ENCODE results near the gene CHAF1A. TPM values are rescaled to one million over a fixed set of nuclear protein-coding genes. Genes with fewer than 3 reads are reported as not detected.

CHAF1A gene
- polyA plus RNA-seq, 1 donor from 2014 or later: 9.4 TPM

- H3K27ac ChIP-seq (ENCODE audit: low read length): no peak overlapping the region
- no peaks in the 10 kb centered on the region for H3K36me3 ChIP-seq (ENCODE audit: insufficient read depth, low read length)
- no peaks in the 10 kb centered on the region for H3K9me2 ChIP-seq (ENCODE audit: insufficient read depth, low read length)
- no peaks in the 10 kb centered on the region for H3K9me3 ChIP-seq (ENCODE audit: low read length)
- TF ChIP-seq POLR2AphosphoS5 (IDR thresholded peaks at IDR 0.05) (no peak), CTCF (IDR thresholded peaks at IDR 0.05; ENCODE audit: poor library complexity, severe bottlenecking) (no peak), SMC3 (conservative IDR thresholded peaks at IDR 0.05; ENCODE audit: poor library complexity) (no peak), REST (IDR thresholded peaks at IDR 0.05; ENCODE audit: borderline replicate concordance) (no peak), MXI1 (conservative IDR thresholded peaks at IDR 0.05; ENCODE audit: poor library complexity, severe bottlenecking) (no peak), RAD21 (conservative IDR thresholded peaks at IDR 0.05) (no peak), TAF1 (IDR thresholded peaks at IDR 0.05; ENCODE audit: low read depth) (no peak), EP300 (conservative IDR thresholded peaks at IDR 0.05; ENCODE audit: poor library complexity, severe bottlenecking) (no peak), EZH2 (IDR thresholded peaks at IDR 0.05; ENCODE audit: borderline replicate concordance, insufficient read depth, low read length, poor library complexity, severe bottlenecking) (no peak)
- H3K9ac ChIP-seq (ENCODE audit: low read length): no peak overlapping the region
- no peaks in the 10 kb centered on the region for H4K20me1 ChIP-seq (ENCODE audit: insufficient read depth)
- no peak overlapping the region for H2AFZ ChIP-seq (ENCODE audit: low read depth, low read length)
- H3K4me2 ChIP-seq (ENCODE audit: low read length): no peak overlapping the region
- H3K27me3 ChIP-seq (ENCODE audit: insufficient read depth, low read depth, low read length): no peaks in the 10 kb centered on the region
- H3F3A ChIP-seq (ENCODE audit: insufficient read depth, low read length, poor library complexity, severe bottlenecking): no peaks in the 10 kb centered on the region
- no peak overlapping the region for H3K4me3 ChIP-seq (ENCODE audit: low read length)
- no peaks in the 10 kb centered on the region for H3K79me2 ChIP-seq (replicated peaks; ENCODE audit: insufficient read depth, low read length)
These were observed 30.6 kb downstream of the CHAF1A start for GRCh38 chr19:4432918-4433506.

- H3K27me3 ChIP-seq (ENCODE audit: insufficient read depth, low read depth, low read length): no peaks in the 10 kb centered on the region
- no peaks in the 10 kb centered on the region for H4K20me1 ChIP-seq (ENCODE audit: insufficient read depth)
- H3K9me3 ChIP-seq (ENCODE audit: low read length): no peaks in the 10 kb centered on the region
- H3K4me3 ChIP-seq (ENCODE audit: low read length): no peak overlapping the region
- H3K4me2 ChIP-seq (ENCODE audit: low read length): no peak overlapping the region
- H3K27ac ChIP-seq (ENCODE audit: low read length): no peak overlapping the region
- no peaks in the 10 kb centered on the region for H3K36me3 ChIP-seq (ENCODE audit: insufficient read depth, low read length)
- no peaks in the 10 kb centered on the region for H3F3A ChIP-seq (ENCODE audit: insufficient read depth, low read length, poor library complexity, severe bottlenecking)
- H3K79me2 ChIP-seq (replicated peaks; ENCODE audit: insufficient read depth, low read length): no peaks in the 10 kb centered on the region
- no peak overlapping the region for H2AFZ ChIP-seq (ENCODE audit: low read depth, low read length)
- no peaks in the 10 kb centered on the region for H3K9me2 ChIP-seq (ENCODE audit: insufficient read depth, low read length)
- TF ChIP-seq EZH2 (IDR thresholded peaks at IDR 0.05; ENCODE audit: borderline replicate concordance, insufficient read depth, low read length, poor library complexity, severe bottlenecking): no peak
- TF ChIP-seq RAD21 (conservative IDR thresholded peaks at IDR 0.05): no peak
- TF ChIP-seq CTCF (IDR thresholded peaks at IDR 0.05; ENCODE audit: poor library complexity, severe bottlenecking): no peak
- no peak for TF ChIP-seq EP300 (conservative IDR thresholded peaks at IDR 0.05; ENCODE audit: poor library complexity, severe bottlenecking)
- no peak for TF ChIP-seq POLR2AphosphoS5 (IDR thresholded peaks at IDR 0.05)
- no peak for TF ChIP-seq SMC3 (conservative IDR thresholded peaks at IDR 0.05; ENCODE audit: poor library complexity)
- no peak for TF ChIP-seq TAF1 (IDR thresholded peaks at IDR 0.05; ENCODE audit: low read depth)
- no peak for TF ChIP-seq REST (IDR thresholded peaks at IDR 0.05; ENCODE audit: borderline replicate concordance)
- TF ChIP-seq MXI1 (conservative IDR thresholded peaks at IDR 0.05; ENCODE audit: poor library complexity, severe bottlenecking): no peak
- no peak overlapping the region for H3K9ac ChIP-seq (ENCODE audit: low read length)
These were observed 32.0 kb downstream of the CHAF1A start for GRCh38 chr19:4434391-4434790.
